ENCODE measurements around the gene IFT80. TPM values are rescaled to one million over a fixed set of nuclear protein-coding genes. Genes with fewer than 3 reads are reported as not detected.

The IFT80 gene
- total and polyA plus RNA-seq, 9 of the 15 experiments (the other 6 are each of a cell fraction or from before 2014, with no cell fraction given) = 6.7 to 21.1 (median 16.4) TPM

DNA sequence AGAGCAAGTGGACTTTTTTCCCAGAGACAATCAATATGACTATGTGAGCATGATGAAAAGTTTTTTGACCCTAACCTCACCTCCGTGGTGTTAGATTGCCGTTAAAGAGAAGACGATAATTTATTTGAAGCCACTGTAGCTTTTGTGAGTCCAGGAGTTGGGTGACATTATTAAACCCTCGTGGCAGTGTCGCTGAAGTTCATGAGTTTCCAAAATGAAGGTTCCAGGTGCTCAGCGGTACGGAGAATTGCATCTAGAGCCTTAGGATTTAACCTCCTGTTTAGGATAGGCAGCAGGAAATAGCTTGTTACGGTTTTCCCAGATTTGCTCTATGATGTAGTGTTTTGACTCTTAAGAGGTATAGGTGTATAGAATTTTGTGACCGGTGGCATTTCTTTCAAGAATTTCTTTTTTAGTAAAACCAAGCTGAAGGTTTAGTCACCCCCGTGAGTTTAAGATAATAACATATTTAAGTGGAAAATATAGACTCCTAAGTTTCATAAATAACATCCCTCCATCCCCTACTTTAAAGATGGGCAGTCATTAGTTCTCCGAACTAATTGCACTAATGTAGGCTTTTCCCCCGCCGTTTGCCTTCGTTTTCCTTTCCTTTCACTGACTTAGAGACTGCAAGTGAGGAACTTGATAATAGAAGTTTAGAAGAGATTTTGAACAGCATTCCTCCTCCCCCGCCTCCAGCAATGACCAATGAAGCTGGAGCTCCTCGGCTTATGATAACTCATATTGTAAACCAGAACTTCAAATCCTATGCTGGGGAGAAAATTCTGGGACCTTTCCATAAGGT lies 2.5 kb upstream of the IFT80 start (continued):
- TF ChIP-seq SMC3 (conservative IDR thresholded peaks at IDR 0.05; ENCODE audit: insufficient read depth, low read depth, low read length) = no peak
- TF ChIP-seq U2AF2 (optimal IDR thresholded peaks at IDR 0.05; ENCODE audit: low read depth, low read length) = no peak
- TF ChIP-seq, protein P1, sequence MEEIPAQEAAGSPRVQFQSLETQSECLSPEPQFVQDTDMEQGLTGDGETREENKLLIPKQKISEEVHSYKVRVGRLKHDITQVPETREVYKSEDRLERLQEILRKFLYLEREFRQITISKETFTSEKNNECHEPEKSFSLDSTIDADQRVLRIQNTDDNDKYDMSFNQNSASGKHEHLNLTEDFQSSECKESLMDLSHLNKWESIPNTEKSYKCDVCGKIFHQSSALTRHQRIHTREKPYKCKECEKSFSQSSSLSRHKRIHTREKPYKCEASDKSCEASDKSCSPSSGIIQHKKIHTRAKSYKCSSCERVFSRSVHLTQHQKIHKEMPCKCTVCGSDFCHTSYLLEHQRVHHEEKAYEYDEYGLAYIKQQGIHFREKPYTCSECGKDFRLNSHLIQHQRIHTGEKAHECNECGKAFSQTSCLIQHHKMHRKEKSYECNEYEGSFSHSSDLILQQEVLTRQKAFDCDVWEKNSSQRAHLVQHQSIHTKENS (CRISPR knock-in tag; IDR thresholded peaks at IDR 0.05) = no peak
- TF ChIP-seq SAP30 (IDR thresholded peaks at IDR 0.05; ENCODE audit: borderline replicate concordance, insufficient read depth, low read depth, low read length, poor library complexity, severe bottlenecking) = peak; percentile 17
- no peak for TF ChIP-seq NR3C1 (CRISPR knock-in tag; IDR thresholded peaks at IDR 0.05)
- 0 out of 2 replicates have a peak, but pooled peaks have one; percentile 46 for TF ChIP-seq MXI1 (IDR thresholded peaks at IDR 0.05; ENCODE audit: low read depth, low read length)
- TF ChIP-seq, protein P2, sequence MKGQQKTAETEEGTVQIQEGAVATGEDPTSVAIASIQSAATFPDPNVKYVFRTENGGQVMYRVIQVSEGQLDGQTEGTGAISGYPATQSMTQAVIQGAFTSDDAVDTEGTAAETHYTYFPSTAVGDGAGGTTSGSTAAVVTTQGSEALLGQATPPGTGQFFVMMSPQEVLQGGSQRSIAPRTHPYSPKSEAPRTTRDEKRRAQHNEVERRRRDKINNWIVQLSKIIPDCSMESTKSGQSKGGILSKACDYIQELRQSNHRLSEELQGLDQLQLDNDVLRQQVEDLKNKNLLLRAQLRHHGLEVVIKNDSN (CRISPR knock-in tag; IDR thresholded peaks at IDR 0.05) = no peak
- TF ChIP-seq SIN3A (IDR thresholded peaks at IDR 0.05; ENCODE audit: borderline replicate concordance in 2 of 2, control insufficient read depth in 1 of 2, low read depth in 2 of 2, low read length in 2 of 2) = no peak; a peak in 1 of 4 replicates
- TF ChIP-seq MYBL2 (IDR thresholded peaks at IDR 0.05; ENCODE audit: low read depth) = peak; percentile 36; the same call in 1 of the 2 replicates
- no peak for TF ChIP-seq MYBL2 (CRISPR knock-in tag; IDR thresholded peaks at IDR 0.05; ENCODE audit: borderline replicate concordance)
- TF ChIP-seq, protein P3, sequence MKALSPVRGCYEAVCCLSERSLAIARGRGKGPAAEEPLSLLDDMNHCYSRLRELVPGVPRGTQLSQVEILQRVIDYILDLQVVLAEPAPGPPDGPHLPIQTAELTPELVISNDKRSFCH (CRISPR knock-in tag; IDR thresholded peaks at IDR 0.05) = no peak
- TF ChIP-seq, protein P3 (tag; IDR thresholded peaks at IDR 0.05) = no peak
- TF ChIP-seq, protein P4, sequence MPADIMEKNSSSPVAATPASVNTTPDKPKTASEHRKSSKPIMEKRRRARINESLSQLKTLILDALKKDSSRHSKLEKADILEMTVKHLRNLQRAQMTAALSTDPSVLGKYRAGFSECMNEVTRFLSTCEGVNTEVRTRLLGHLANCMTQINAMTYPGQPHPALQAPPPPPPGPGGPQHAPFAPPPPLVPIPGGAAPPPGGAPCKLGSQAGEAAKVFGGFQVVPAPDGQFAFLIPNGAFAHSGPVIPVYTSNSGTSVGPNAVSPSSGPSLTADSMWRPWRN (IDR thresholded peaks at IDR 0.05; ENCODE audit: low read depth) = no peak

Measured in K562 (cell line).